ENCODE data around the gene NRXN3. TPM values are rescaled to one million over a fixed set of nuclear protein-coding genes. Genes with fewer than 3 reads are reported as not detected.

NRXN3 gene
- total and polyA plus RNA-seq, 11 donors, result 0.19 to 2.2 (median 1.1) TPM

GRCh38 chr14:78849952-78850351, 679.8 kb downstream of the NRXN3 start:
- no peak overlapping the region for H3K27ac ChIP-seq
- no peaks in the 10 kb centered on the region for H3K36me3 ChIP-seq
- peaks cover 0 to 6% (median 0%) of the 10 kb centered on the region in 9 donors for H3K27me3 ChIP-seq
- intact Hi-C loops (cut with DNase I), result no loop called here
- WGBS, 4 donors, result 63 to 72% (median 66%) methylated on average over 2 of the region's 2 CpGs
- H3K4me3 ChIP-seq, result no peak overlapping the region
- H3K9me3 ChIP-seq, result no peaks in the 10 kb centered on the region
- TF ChIP-seq CTCF (IDR thresholded peaks at IDR 0.05), result no peak
- TF ChIP-seq POLR2A (IDR thresholded peaks at IDR 0.05), result no peak
- DNase-seq (no peak), ATAC-seq (no peak)
- no peaks in the 10 kb centered on the region for H3K4me1 ChIP-seq

GRCh38 chr14:78851189-78851588, 681.0 kb downstream of the NRXN3 start:
- intact Hi-C loops (cut with DNase I), result no loop called here
- no peak overlapping the region for H3K27ac ChIP-seq

GRCh38 chr14:78852040-78852439, 681.9 kb downstream of the NRXN3 start:
- Histone ChIP-seq H3K27ac (no peak overlapping the region), H3K9me3 (no peaks in the 10 kb centered on the region), H3K4me3 (no peak overlapping the region), H3K4me1 (no peaks in the 10 kb centered on the region), H3K36me3 (no peaks in the 10 kb centered on the region), H3K27me3 (no peaks in the 10 kb centered on the region)
- no peak for TF ChIP-seq CTCF (IDR thresholded peaks at IDR 0.05)
- WGBS, 4 donors, result 59 to 76% (median 69%) methylated on average over 1 of the region's 1 CpG
- no peak for ATAC-seq
- intact Hi-C loops (cut with DNase I), result no loop called here
- no peak for DNase-seq

More at GRCh38 chr14:78851189-78851588, 681.0 kb downstream of the NRXN3 start:
- Histone ChIP-seq H3K4me3 (no peak overlapping the region), H3K9me3 (no peaks in the 10 kb centered on the region), H3K4me1 (no peaks in the 10 kb centered on the region), H3K27me3 (peaks cover 0 to 6% (median 0%) of the 10 kb centered on the region in 9 donors), H3K36me3 (no peaks in the 10 kb centered on the region)
- no peak for TF ChIP-seq CTCF (IDR thresholded peaks at IDR 0.05)
- no peak for TF ChIP-seq POLR2A (IDR thresholded peaks at IDR 0.05)
- no peak for DNase-seq
- ATAC-seq, result no peak
- 63 to 88% (median 68%) methylated on average over 3 of the region's 3 CpGs for WGBS, 4 donors

GRCh38 chr14:78857974-78858373, 687.8 kb downstream of the NRXN3 start:
- no peak for ATAC-seq
- H3K4me3 ChIP-seq, result no peak overlapping the region
- no peaks in the 10 kb centered on the region for H3K9me3 ChIP-seq
- no peak overlapping the region for H3K27ac ChIP-seq
- H3K4me1 ChIP-seq, result no peaks in the 10 kb centered on the region
- no peaks in the 10 kb centered on the region for H3K36me3 ChIP-seq
- intact Hi-C loops (cut with DNase I), result no loop called here
- TF ChIP-seq CTCF (IDR thresholded peaks at IDR 0.05) (no peak), POLR2A (IDR thresholded peaks at IDR 0.05) (no peak)
- no peak for DNase-seq
- no peaks in the 10 kb centered on the region for H3K27me3 ChIP-seq
- WGBS, 4 donors, result 54 to 64% (median 55%) methylated on average over 4 of the region's 4 CpGs

All from heart left ventricle (tissue), 16 donors.